ENCODE measurements around the gene RB1. TPM values are rescaled to one million over a fixed set of nuclear protein-coding genes. Genes with fewer than 3 reads are reported as not detected.

RB1 gene
- total RNA-seq, 1 experiment from 2014 or later = 36.7 TPM

DNA sequence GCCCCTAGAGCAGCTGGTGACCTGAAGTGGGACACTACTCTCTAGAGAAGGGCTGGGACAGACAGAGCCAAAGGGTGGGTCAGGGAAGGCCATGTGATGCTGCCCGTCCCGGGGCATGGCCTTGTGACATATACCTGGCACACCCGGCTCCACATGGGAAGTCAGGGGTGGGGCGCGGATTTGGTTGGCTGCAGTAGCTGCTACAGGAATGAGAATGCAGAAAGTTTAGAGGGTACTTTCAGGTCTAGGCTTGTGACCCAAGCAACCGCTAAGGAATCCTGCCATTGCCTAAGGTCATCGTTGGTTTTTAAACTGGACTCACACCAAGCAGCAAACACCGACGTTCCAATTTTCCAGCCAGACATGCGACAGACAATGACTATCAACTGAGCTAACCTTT is 203.5 kb downstream of the RB1 start:
- ChIA-PET RAD21 (ENCODE audit: low non-redundant PET in 1 of 2, low total read pairs in 2 of 2, uncharacterized antibody in 2 of 2, unreplicated experiment in 2 of 2) (no interaction called here), CTCF (no interaction called here), POLR2A (no interaction called here)
- intact Hi-C loops (cut with micrococcal nuclease) = no loop called here
- Histone ChIP-seq H3K27me3 (ENCODE audit: insufficient read depth, low read length) (no peaks in the 10 kb centered on the region), H3K4me3 (replicated peaks in 1 of 2; ENCODE audit: low read depth in 1 of 2, low read length in 2 of 2) (no peak overlapping the region), H4K20me1 (ENCODE audit: insufficient read depth) (no peaks in the 10 kb centered on the region), H3K9me2 (ENCODE audit: insufficient read depth) (no peaks in the 10 kb centered on the region), H2AFZ (ENCODE audit: low read depth, low read length, poor library complexity, severe bottlenecking) (no peak overlapping the region), H3K36me3 (ENCODE audit: control insufficient read depth in 1 of 2, insufficient read depth in 2 of 2, low read length in 2 of 2) (no peaks in the 10 kb centered on the region), H3K27ac (ENCODE audit: low read depth, low read length) (no peak overlapping the region), H3K79me2 (ENCODE audit: insufficient read depth, low read length) (no peaks in the 10 kb centered on the region), H3K9ac (ENCODE audit: low read length) (no peak overlapping the region), H3K4me2 (ENCODE audit: low read length) (no peak overlapping the region), H3K4me1 (ENCODE audit: control insufficient read depth in 1 of 2, insufficient read depth in 2 of 2, low read length in 2 of 2) (no peaks in the 10 kb centered on the region), H3K9me3 (ENCODE audit: control insufficient read depth in 1 of 2, insufficient read depth in 1 of 2, low read depth in 1 of 2, low read length in 2 of 2) (no peaks in the 10 kb centered on the region)
- no TSS peak for BruUV-seq (replicated peaks)
- TF ChIP-seq CEBPB (IDR thresholded peaks at IDR 0.05; ENCODE audit: low read depth) = no peak
- no peak for ATAC-seq
- no peak for DNase-seq (ENCODE audit: low read depth, low spot score)

DNA sequence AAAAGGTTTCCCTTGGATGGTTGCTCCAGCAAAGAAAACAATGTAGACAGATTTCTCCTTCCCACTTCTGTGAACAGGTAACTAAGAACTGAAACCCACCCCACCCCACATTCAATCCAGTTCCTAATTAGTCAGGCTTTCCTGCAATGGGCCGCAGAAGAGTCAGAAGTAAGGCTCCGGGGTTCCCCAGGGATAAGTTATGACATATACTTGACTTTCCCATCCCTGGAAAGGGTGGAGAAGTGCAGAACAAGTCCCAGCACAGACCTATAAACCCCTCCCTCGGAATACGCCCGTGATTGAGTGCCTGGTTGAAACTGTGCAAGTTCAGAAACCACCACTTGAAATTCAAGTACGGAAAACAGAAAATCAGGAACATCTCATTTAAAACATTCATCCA is 204.5 kb downstream of the RB1 start:
- ATAC-seq (no peak), DNase-seq (ENCODE audit: low read depth, low spot score) (no peak)
- no TSS peak for BruUV-seq (replicated peaks)
- Histone ChIP-seq H2AFZ (ENCODE audit: low read depth, low read length, poor library complexity, severe bottlenecking) (no peak overlapping the region), H3K4me2 (ENCODE audit: low read length) (no peak overlapping the region), H4K20me1 (ENCODE audit: insufficient read depth) (no peaks in the 10 kb centered on the region), H3K27ac (ENCODE audit: low read depth, low read length) (no peak overlapping the region), H3K4me3 (replicated peaks in 1 of 2; ENCODE audit: low read depth in 1 of 2, low read length in 2 of 2) (no peak overlapping the region), H3K9me3 (ENCODE audit: control insufficient read depth in 1 of 2, insufficient read depth in 1 of 2, low read depth in 1 of 2, low read length in 2 of 2) (no peaks in the 10 kb centered on the region), H3K4me1 (ENCODE audit: control insufficient read depth in 1 of 2, insufficient read depth in 2 of 2, low read length in 2 of 2) (no peaks in the 10 kb centered on the region), H3K9ac (ENCODE audit: low read length) (no peak overlapping the region), H3K79me2 (ENCODE audit: insufficient read depth, low read length) (no peaks in the 10 kb centered on the region), H3K9me2 (ENCODE audit: insufficient read depth) (no peaks in the 10 kb centered on the region), H3K36me3 (ENCODE audit: control insufficient read depth in 1 of 2, insufficient read depth in 2 of 2, low read length in 2 of 2) (no peaks in the 10 kb centered on the region), H3K27me3 (ENCODE audit: insufficient read depth, low read length) (no peaks in the 10 kb centered on the region)
- TF ChIP-seq, protein P1, sequence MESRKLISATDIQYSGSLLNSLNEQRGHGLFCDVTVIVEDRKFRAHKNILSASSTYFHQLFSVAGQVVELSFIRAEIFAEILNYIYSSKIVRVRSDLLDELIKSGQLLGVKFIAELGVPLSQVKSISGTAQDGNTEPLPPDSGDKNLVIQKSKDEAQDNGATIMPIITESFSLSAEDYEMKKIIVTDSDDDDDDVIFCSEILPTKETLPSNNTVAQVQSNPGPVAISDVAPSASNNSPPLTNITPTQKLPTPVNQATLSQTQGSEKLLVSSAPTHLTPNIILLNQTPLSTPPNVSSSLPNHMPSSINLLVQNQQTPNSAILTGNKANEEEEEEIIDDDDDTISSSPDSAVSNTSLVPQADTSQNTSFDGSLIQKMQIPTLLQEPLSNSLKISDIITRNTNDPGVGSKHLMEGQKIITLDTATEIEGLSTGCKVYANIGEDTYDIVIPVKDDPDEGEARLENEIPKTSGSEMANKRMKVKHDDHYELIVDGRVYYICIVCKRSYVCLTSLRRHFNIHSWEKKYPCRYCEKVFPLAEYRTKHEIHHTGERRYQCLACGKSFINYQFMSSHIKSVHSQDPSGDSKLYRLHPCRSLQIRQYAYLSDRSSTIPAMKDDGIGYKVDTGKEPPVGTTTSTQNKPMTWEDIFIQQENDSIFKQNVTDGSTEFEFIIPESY (IDR thresholded peaks at IDR 0.05; ENCODE audit: extremely low read depth, insufficient replicate concordance, low read length) = no peak
- TF ChIP-seq CEBPB (IDR thresholded peaks at IDR 0.05; ENCODE audit: low read depth) (no peak), JUND (IDR thresholded peaks at IDR 0.05) (no peak), RAD21 (IDR thresholded peaks at IDR 0.05; ENCODE audit: low read depth) (no peak), SP1 (IDR thresholded peaks at IDR 0.05; ENCODE audit: low read depth) (no peak), CBX3 (IDR thresholded peaks at IDR 0.05; ENCODE audit: low read depth) (no peak), YY1 (IDR thresholded peaks at IDR 0.05; ENCODE audit: extremely low read depth, insufficient replicate concordance, low read depth, low read length) (no peak), ELF1 (IDR thresholded peaks at IDR 0.05; ENCODE audit: borderline replicate concordance, low read depth) (no peak), SIN3A (IDR thresholded peaks at IDR 0.05; ENCODE audit: low read depth) (no peak)
- TF ChIP-seq, protein P2, sequence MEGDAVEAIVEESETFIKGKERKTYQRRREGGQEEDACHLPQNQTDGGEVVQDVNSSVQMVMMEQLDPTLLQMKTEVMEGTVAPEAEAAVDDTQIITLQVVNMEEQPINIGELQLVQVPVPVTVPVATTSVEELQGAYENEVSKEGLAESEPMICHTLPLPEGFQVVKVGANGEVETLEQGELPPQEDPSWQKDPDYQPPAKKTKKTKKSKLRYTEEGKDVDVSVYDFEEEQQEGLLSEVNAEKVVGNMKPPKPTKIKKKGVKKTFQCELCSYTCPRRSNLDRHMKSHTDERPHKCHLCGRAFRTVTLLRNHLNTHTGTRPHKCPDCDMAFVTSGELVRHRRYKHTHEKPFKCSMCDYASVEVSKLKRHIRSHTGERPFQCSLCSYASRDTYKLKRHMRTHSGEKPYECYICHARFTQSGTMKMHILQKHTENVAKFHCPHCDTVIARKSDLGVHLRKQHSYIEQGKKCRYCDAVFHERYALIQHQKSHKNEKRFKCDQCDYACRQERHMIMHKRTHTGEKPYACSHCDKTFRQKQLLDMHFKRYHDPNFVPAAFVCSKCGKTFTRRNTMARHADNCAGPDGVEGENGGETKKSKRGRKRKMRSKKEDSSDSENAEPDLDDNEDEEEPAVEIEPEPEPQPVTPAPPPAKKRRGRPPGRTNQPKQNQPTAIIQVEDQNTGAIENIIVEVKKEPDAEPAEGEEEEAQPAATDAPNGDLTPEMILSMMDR (IDR thresholded peaks at IDR 0.05 in 2 of 3, conservative IDR thresholded peaks at IDR 0.05 in 1 of 3; ENCODE audit: borderline replicate concordance in 1 of 3, insufficient read depth in 1 of 3, low read depth in 2 of 3, low read length in 2 of 3) = no peak
- RAD21 ChIA-PET (ENCODE audit: low non-redundant PET in 1 of 2, low total read pairs in 2 of 2, uncharacterized antibody in 2 of 2, unreplicated experiment in 2 of 2) = no interaction called here
- CTCF ChIA-PET = no interaction called here
- POLR2A ChIA-PET = no interaction called here
- intact Hi-C loops (cut with micrococcal nuclease) = no loop called here
